ENCODE data around the gene TBK1. TPM values are rescaled to one million over a fixed set of nuclear protein-coding genes. Genes with fewer than 3 reads are reported as not detected.

Gene TBK1
- total and polyA plus RNA-seq, 9 of the 15 experiments (the other 6 are each of a cell fraction or from before 2014, with no cell fraction given) = 20.4 to 42.0 (median 27.8) TPM

DNA sequence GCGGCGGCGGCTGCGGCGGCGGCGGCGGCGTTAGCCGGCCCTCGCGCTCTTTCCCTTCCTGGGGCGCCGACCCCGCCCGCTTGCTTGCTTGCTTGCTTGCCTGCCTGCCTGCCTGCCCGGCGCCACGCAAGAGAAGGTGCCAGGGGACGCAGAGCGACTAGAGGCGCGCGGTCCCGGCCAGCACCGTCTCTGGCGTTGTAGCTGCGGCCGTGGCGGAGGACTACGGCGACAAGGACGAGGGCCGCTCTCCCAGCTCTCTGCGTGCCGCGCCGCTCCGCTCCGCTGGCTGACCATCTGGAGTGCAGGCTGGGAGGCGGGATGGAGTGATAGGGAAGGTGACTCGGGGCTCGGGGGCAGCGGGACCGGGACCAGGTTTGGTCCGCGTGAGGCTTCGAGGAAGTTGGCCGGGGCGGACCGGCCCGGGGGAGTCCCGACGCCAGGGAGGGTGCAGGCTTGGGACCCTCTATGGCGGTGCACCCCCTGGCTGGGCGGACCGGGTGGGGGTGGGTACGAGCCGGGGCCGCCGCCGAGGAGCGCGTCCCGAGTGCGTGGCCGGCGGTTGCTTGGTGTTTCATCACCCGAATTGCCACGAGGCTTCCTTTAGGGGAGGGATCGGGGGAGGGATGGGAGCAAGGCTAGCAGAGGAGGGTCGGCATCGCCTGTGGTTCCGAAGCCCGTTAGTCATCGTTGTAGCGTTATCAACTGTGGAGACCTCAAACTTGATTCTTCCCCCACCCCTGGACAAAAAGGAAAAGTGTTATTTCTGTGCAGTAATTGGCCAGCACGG lies 47.3 kb upstream of the TBK1 start (continued):
- TF ChIP-seq, protein P1, sequence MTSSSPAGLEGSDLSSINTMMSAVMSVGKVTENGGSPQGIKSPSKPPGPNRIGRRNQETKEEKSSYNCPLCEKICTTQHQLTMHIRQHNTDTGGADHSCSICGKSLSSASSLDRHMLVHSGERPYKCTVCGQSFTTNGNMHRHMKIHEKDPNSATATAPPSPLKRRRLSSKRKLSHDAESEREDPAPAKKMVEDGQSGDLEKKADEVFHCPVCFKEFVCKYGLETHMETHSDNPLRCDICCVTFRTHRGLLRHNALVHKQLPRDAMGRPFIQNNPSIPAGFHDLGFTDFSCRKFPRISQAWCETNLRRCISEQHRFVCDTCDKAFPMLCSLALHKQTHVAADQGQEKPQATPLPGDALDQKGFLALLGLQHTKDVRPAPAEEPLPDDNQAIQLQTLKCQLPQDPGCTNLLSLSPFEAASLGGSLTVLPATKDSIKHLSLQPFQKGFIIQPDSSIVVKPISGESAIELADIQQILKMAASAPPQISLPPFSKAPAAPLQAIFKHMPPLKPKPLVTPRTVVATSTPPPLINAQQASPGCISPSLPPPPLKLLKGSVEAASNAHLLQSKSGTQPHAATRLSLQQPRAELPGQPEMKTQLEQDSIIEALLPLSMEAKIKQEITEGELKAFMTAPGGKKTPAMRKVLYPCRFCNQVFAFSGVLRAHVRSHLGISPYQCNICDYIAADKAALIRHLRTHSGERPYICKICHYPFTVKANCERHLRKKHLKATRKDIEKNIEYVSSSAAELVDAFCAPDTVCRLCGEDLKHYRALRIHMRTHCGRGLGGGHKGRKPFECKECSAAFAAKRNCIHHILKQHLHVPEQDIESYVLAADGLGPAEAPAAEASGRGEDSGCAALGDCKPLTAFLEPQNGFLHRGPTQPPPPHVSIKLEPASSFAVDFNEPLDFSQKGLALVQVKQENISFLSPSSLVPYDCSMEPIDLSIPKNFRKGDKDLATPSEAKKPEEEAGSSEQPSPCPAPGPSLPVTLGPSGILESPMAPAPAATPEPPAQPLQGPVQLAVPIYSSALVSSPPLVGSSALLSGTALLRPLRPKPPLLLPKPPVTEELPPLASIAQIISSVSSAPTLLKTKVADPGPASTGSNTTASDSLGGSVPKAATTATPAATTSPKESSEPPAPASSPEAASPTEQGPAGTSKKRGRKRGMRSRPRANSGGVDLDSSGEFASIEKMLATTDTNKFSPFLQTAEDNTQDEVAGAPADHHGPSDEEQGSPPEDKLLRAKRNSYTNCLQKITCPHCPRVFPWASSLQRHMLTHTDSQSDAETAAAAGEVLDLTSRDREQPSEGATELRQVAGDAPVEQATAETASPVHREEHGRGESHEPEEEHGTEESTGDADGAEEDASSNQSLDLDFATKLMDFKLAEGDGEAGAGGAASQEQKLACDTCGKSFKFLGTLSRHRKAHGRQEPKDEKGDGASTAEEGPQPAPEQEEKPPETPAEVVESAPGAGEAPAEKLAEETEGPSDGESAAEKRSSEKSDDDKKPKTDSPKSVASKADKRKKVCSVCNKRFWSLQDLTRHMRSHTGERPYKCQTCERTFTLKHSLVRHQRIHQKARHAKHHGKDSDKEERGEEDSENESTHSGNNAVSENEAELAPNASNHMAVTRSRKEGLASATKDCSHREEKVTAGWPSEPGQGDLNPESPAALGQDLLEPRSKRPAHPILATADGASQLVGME (CRISPR knock-in tag; IDR thresholded peaks at IDR 0.05) = peak; percentile 77; the same call in 1 of the 2 replicates
- TF ChIP-seq, protein P2, sequence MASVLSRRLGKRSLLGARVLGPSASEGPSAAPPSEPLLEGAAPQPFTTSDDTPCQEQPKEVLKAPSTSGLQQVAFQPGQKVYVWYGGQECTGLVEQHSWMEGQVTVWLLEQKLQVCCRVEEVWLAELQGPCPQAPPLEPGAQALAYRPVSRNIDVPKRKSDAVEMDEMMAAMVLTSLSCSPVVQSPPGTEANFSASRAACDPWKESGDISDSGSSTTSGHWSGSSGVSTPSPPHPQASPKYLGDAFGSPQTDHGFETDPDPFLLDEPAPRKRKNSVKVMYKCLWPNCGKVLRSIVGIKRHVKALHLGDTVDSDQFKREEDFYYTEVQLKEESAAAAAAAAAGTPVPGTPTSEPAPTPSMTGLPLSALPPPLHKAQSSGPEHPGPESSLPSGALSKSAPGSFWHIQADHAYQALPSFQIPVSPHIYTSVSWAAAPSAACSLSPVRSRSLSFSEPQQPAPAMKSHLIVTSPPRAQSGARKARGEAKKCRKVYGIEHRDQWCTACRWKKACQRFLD (CRISPR knock-in tag; IDR thresholded peaks at IDR 0.05) = 0 out of 2 replicates have a peak, but pooled peaks have one; percentile 25
- TF ChIP-seq GATA2 (CRISPR knock-in tag; IDR thresholded peaks at IDR 0.05) = no peak
- no peak for TF ChIP-seq ZNF695 (CRISPR knock-in tag; IDR thresholded peaks at IDR 0.05)
- peak in 1 of 2 experiments; percentile 78; a peak in 1 of 4 replicates for TF ChIP-seq KDM4B (IDR thresholded peaks at IDR 0.05; ENCODE audit: borderline replicate concordance in 2 of 2, low read depth in 1 of 2)
- no peak for TF ChIP-seq MTF1 (CRISPR knock-in tag; IDR thresholded peaks at IDR 0.05; ENCODE audit: borderline replicate concordance)
- TF ChIP-seq YBX1 (IDR thresholded peaks at IDR 0.05) = no peak
- TF ChIP-seq ZNF41 (CRISPR knock-in tag; conservative IDR thresholded peaks at IDR 0.05) = no peak
- no peak for TF ChIP-seq NR2F6 (CRISPR knock-in tag; IDR thresholded peaks at IDR 0.05)
- peak; percentile 71 for TF ChIP-seq SUPT5H (IDR thresholded peaks at IDR 0.05)
- TF ChIP-seq MCM7 (IDR thresholded peaks at IDR 0.05) = no peak
- no peak for TF ChIP-seq SRSF1 (IDR thresholded peaks at IDR 0.05; ENCODE audit: low read depth, low read length)
- no peak for TF ChIP-seq NUFIP1 (IDR thresholded peaks at IDR 0.05; ENCODE audit: partially characterized antibody)
- TF ChIP-seq, protein P3, sequence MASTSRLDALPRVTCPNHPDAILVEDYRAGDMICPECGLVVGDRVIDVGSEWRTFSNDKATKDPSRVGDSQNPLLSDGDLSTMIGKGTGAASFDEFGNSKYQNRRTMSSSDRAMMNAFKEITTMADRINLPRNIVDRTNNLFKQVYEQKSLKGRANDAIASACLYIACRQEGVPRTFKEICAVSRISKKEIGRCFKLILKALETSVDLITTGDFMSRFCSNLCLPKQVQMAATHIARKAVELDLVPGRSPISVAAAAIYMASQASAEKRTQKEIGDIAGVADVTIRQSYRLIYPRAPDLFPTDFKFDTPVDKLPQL (IDR thresholded peaks at IDR 0.05; ENCODE audit: extremely low read depth, insufficient read length) = no peak
- TF ChIP-seq MCM3 (IDR thresholded peaks at IDR 0.05) = no peak
- no peak for TF ChIP-seq PTRF (tag; IDR thresholded peaks at IDR 0.05)
- TF ChIP-seq, protein P4, sequence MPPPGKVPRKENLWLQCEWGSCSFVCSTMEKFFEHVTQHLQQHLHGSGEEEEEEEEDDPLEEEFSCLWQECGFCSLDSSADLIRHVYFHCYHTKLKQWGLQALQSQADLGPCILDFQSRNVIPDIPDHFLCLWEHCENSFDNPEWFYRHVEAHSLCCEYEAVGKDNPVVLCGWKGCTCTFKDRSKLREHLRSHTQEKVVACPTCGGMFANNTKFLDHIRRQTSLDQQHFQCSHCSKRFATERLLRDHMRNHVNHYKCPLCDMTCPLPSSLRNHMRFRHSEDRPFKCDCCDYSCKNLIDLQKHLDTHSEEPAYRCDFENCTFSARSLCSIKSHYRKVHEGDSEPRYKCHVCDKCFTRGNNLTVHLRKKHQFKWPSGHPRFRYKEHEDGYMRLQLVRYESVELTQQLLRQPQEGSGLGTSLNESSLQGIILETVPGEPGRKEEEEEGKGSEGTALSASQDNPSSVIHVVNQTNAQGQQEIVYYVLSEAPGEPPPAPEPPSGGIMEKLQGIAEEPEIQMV (tag; conservative IDR thresholded peaks at IDR 0.05; ENCODE audit: low read depth) = no peak
- TF ChIP-seq HMG20B (CRISPR knock-in tag; IDR thresholded peaks at IDR 0.05) = peak; percentile 84; the same call in 1 of the 2 replicates
- no peak for TF ChIP-seq NCOA6 (IDR thresholded peaks at IDR 0.05)
